Measurements from ENCODE around the gene TOMM22. TPM values are rescaled to one million over a fixed set of nuclear protein-coding genes. Genes with fewer than 3 reads are reported as not detected.

TOMM22 gene
- total RNA-seq, 1 experiment from 2014 or later = 124 TPM

DNA sequence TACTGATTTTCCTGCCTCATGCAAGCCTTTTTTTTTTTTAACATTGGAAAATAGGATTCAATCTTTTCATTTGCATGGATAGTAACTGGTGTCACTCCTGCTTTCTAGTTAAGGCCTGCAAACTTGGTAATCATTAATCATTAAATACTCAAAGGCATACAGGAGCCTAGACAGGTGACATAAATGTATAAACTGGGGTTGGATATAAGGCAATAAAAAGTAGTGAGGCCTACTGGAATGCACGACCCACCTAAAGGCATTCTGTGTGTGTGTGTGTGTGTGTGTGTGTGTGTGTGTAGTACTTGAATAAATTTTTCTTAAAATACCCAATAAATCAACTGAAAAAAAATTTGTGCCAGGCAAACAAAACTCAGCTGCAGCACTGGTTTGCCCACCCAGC lies 7.9 kb downstream of the TOMM22 start:
- DNase-seq (ENCODE audit: low read depth) = no peak

DNA sequence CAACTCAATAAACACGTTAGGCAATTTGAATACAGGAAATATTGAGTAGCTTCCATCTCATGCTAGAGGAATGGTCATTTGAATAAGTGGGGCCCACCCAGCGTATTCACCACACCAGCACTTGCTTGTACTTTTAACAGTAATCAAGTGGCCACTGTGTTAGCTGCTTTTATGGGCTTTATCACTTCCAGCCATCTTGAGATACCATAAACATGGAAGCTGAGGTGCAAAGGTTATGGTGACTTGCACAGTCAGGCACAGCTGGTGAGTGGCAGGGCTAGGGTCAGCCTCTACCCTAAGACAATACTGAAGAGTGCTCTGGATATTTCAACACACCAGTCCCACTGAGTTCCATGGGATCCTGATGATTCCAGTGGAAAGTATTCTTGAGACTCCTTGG lies 12.3 kb downstream of the TOMM22 start:
- DNase-seq (ENCODE audit: low read depth) = no peak
- in situ Hi-C loops (cut with HindIII; ENCODE audit: low pct_unique_long_range_greater_than_20kb, low sequenced_read_pairs) = no loop called here

More for the DNA sequence above, 7.9 kb downstream of the TOMM22 start:
- in situ Hi-C loops (cut with HindIII; ENCODE audit: low pct_unique_long_range_greater_than_20kb, low sequenced_read_pairs) = no loop called here

DNA sequence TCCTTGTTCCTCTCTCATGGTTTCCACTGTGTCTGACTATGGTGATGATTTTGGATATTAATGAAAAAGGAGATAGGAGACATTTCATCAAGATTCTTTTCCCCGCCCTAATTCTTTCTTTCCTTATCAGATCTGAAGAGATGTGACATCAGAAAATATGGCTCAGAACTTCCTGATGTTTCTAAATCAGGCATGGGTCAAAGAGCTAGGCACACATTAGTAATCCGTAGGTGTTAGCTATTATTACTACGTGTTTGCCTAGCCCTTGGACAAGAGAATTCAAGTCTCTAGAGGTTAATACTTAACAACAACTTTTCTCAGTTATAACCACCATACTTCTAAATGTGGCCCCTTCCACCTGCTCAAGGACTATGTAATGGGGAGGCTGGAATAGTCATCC lies 13.2 kb downstream of the TOMM22 start:
- in situ Hi-C loops (cut with HindIII; ENCODE audit: low pct_unique_long_range_greater_than_20kb, low sequenced_read_pairs) = no loop called here
- peak; percentile 45 for DNase-seq (ENCODE audit: low read depth)

DNA sequence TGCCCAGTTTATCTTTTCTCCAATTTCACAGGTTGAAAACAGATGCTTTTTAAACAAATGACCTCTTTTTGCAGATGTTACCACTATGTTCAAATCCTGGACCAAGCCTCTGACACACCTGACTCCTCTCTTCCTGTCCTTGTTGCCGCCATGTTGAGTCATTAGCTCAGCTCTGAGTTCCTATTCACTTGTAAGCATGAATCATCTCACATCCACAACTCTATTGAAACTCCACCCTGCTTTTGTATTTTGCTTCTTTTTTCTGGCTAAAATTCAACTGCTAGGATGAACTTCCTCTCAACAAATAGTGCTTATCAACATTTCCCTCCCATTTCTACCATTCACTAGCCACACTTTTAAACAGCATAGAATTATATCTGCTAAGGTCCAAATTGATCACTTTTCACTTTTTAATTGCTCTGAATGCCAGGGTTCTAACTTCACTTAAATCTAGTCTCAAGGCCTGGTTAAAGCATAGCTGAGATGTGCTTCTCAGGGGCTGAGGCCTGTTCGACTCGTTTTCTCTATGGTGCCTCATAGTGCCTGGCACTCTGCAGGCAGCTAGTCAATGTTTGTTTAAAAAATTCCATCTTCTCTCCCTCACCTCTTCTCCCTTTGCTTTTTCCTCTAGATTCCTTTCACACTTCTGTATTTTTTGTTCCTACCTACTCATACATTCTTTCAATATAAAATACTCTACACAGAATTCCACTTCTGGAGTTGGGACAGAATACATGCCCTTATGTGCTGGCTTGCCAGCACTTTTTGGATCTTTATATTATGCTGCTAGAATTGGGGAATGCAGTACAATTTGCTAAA lies 15.1 kb downstream of the TOMM22 start:
- DNase-seq (ENCODE audit: low read depth) = peak; percentile 70
- in situ Hi-C loops (cut with HindIII; ENCODE audit: low pct_unique_long_range_greater_than_20kb, low sequenced_read_pairs) = no loop called here

DNA sequence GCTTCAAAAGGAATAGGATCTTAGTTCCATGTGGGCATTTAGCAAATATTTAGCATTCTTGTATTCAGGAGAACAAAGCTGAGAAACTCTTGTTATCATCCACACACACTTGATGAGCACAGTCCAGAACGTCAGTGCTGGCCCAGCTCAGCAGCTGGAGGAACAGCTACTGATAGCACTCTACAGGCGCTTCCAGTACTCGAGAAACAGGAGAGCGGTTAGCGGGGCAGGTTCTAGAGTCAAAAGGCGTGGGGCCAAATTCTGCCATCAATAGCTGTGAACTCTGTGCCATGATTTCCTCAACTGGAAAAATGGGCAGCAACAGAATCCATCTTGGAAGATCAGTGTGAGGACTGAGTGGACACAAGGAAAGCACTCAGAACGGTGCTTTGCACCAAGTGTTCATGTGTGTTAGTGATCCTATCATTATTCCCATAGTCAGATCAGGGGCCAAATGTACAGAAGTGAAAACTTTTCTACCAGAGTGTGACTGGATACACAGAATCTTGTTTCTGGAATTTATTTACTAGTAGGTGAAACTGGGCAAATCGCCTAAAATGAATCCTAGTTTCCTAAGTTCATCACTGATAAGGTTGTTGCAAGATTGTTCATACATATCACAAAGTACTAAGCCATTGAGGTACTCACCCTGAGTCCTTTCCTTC lies 15.8 kb downstream of the TOMM22 start:
- peak; percentile 23 for DNase-seq (ENCODE audit: low read depth)
- in situ Hi-C loops (cut with HindIII; ENCODE audit: low pct_unique_long_range_greater_than_20kb, low sequenced_read_pairs) = no loop called here

DNA sequence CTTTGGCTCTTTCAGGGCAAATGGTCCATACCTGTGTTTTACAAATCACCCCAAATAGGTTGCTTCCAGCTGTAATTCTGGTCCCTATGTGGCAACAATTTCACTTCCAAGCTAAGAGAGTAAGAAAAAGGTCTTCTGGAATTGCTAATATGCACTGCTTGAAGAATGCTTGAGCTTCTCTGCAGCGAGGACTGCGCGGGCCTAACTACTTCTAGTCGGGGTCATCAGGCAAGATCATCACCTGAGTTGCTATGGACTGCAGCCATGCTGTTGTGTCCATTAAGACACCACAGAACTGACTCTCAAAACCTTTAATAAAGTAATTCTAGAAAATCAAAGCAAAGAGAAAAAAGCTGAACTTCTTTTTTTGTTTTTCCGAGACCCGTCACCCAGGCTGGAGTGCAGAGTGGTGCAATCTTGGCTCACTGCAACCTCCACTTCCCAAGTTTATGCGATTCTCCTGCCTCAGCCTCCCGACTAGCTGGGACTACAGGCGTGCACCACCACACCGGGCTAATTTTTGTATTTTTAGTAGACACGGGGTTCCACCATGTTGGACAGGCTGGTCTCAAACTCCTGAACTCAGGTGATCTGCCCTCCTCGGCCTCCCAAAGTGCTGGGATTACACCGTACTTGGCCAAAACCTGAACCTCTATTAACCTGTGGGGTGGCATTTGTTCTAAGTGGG lies 16.8 kb downstream of the TOMM22 start:
- in situ Hi-C loops (cut with HindIII; ENCODE audit: low pct_unique_long_range_greater_than_20kb, low sequenced_read_pairs) = no loop called here
- DNase-seq (ENCODE audit: low read depth) = peak; percentile 21

DNA sequence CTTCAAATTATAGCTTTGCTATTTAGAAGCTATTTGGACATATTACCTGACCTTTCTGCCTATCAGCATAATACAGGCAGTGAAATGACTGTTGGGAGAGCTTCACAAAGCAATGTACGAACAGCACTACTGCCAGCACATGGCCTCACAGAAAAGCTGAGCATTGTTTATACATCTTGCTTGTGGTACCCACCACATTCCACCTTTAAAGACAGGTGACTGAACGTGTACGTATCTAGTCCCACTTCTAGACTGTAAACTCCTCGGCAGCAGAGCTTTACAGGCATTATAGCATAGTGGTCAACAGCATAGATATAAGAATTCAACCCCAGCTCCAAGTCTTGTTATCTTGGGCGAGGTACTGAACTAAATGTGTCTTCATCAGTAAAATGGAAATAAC lies 17.4 kb downstream of the TOMM22 start:
- in situ Hi-C loops (cut with HindIII; ENCODE audit: low pct_unique_long_range_greater_than_20kb, low sequenced_read_pairs) = no loop called here
- DNase-seq (ENCODE audit: low read depth) = peak; percentile 36

DNA sequence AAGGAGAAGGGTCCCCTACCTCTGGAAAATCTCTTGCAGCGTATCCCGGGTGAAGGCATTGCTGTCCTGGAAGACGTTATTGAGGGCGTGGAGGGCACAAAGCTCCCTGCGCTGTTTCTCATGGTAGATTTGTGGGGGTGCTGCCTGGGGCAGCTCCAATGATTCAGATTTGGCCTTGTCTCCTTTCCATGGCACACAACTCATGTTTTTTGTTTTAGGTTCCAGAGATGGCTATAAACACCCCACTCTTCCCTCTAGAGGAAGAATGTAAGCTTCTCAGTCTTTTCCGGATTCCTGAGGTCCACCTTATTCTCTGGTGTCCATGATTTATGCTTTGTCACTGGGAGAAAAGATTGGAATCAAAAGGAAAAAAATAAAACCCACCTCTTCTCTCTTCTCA lies 18.0 kb downstream of the TOMM22 start:
- DNase-seq (ENCODE audit: low read depth) = peak; percentile 58
- in situ Hi-C loops (cut with HindIII; ENCODE audit: low pct_unique_long_range_greater_than_20kb, low sequenced_read_pairs) = no loop called here

DNA sequence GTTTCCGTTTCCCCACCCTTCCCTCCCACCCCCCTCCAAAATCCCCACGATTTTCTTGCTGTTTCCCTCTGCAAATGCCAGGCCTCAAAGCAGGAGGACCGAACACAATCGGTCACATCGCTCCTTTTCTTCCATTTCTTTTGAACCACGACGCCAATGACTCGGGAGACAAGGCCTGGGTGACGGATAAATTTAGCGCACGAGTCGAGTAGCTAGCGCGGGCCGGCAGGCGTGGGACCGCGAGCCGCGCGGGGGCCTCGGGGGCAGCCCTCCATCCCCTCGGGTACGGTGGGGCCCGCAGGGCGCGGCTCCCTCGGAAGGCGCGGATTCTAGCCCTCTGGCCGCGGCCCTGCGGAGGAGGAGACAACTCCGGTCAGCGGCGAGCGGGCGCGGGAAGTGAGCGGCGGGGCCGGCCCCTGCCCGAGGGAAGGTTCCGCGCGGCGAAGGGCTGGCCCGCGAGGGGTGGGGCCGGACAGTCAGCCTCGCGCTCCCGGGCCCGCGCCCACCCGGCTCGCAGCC lies 18.6 kb downstream of the TOMM22 start:
- in situ Hi-C loops (cut with HindIII; ENCODE audit: low pct_unique_long_range_greater_than_20kb, low sequenced_read_pairs) = no loop called here

DNA sequence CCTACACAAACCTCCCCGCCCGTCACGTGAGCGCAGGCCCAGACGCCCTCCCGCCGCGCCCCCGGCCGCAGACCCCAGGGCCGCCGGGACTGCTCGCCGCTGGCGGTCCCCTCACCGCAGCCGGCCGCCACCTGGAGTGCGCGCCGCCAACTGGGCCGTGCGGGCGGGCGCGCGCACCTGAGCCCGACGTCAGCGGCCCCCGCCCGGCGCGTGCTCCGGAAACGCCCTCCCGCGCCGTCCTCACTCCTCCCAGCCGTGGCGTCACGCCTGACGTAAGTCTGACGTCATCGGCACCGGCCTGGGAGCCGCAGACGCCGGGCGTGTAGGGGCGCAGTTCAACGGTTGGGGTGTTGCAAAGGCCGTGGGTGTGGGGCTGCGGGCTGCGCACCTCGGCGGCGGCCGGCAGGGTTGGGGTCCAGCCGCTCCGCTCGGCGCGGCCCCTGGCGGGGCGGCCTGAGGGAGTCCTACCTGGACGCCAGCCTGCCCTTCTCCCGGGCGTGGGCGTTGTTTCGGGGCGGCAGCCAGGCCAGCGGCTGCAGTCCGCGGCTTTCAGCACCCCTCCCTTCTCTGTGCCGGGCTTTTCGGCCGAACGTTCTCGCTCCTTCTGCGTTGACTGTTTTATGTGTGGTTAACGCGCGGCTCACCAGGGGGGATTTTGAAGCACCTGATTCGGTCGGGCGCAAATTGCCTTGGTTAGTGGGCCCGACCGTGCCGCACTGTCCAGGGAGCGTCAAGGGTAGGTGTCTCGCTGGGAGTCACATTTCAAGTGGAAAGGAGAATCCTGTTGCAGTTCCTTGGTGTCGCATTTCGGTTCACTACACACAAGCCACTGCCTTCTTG lies 19.3 kb downstream of the TOMM22 start, which contains the start of gene JOSD1:
TSS of gene JOSD1 (minus strand) at position 155 of the 840 bp plus-strand sequence. CDS start 956 bp downstream, outside the sequence.
- peak; percentile 94 for DNase-seq (ENCODE audit: low read depth)
- in situ Hi-C loops (cut with HindIII; ENCODE audit: low pct_unique_long_range_greater_than_20kb, low sequenced_read_pairs) = no loop called here

More for the DNA sequence above, 18.6 kb downstream of the TOMM22 start:
- no peak for DNase-seq (ENCODE audit: low read depth)

DNA sequence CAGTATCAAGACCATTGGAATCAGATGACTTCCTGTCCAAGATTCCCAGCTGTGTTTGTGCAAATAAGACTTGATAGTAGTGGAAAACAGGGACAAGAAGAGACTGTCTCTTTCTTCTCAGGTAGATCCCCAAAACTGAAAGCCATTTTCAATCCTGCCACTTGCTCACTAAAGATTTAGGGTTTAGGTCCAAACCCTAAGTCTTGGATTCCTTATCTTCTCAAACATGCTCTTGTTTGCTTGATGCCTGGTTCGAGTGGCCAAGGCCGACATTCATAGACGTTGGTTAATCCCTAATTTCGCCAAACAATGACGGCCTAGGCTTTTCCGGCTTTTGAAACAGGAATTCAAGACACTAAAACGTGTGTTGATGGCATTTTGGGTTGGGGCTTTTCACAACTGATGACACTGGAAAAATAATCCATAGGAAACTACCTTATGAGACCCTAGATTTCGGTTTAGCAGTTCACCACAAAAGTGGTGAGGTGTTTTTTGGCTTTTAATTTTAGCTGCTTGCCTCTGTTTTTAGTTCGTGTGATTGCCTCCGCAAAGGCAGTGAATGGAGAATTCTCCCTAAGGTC lies 23.0 kb downstream of the TOMM22 start:
- no peak for DNase-seq (ENCODE audit: low read depth)
- in situ Hi-C loops (cut with HindIII; ENCODE audit: low pct_unique_long_range_greater_than_20kb, low sequenced_read_pairs) = no loop called here

DNA sequence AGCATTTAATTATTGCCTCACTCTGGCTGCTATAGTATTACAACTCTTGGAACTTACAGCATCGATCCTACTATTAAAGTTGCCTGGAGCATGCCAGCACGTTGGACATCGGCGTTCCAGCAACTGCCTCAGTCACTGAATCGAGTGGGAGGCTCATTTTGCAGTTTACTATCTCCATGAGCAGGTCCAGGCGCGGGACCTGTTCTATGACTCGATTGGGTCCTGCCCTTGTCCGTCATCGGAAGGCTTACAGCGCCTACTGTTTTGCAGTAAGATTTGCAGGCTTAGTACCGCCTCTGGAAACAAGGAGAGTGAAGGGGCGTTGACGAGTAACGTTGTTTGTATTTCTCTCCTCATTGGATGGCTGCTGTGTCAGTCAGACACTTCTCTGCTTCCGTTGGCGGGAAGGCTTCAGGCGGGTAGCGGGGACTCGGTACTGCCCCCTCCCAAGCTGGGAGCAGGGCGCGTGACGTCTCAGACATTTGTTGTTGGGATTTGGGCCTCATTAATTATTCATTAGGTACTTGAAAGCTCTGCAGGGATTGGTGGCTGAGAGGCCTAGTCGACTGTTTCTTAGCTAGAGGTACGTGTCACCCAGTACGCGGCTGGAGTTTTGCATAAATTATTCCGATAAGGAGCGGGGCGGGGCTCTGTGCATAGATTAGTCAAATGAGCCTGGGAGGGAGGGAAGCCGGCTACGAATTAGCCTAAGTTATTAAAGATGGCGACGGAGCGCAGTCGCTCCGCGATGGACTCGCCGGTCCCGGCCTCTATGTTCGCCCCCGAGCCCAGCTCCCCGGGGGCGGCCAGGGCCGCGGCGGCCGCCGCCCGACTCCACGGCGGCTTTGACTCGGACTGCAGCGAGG lies 23.7 kb downstream of the TOMM22 start, which contains the start of gene GTPBP1:
TSS of gene GTPBP1 (plus strand) at position 710 of the 866 bp plus-strand sequence. CDS start at position 722, 12 bp downstream.
- DNase-seq (ENCODE audit: low read depth) = peak; percentile 100
- in situ Hi-C loops (cut with HindIII; ENCODE audit: low pct_unique_long_range_greater_than_20kb, low sequenced_read_pairs) = no loop called here

DNA sequence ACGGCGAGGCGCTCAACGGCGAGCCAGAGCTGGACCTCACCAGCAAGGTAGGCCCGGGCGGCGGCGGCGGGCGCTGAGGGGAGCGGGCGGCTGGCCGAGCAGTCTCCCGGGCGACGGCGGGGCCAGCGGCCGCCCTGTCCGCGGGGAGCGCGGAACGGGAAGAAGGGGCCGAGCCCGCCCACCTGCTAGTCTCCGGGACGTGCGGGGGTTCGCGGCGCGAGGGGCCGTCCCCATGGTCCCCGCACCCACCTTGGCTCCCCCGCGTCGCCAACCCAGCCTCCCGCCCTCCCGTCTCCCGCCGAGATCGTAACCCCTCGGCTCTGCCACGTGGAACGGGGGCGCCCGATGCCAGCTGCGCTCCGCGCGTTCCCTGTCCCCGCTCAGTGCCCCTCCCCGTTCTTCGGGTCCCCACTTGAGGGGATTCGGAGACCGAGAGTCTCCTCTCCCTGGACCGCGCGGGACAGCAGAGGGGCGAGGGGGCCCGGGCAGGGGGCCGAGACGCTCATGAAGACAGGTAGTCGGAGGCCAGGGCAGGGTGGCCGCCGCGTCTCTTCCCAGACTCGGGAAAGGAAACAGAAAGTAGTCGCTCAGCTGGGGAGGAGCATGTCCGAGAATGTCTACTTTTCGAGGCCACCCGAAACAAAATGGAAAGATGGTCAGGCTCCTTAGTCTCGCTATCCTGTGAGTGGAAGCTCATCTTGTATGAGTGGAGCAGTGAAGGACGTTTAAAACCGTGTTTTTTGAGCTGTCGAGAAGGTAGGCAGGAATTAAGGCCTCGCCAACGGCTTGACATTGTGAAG lies 24.5 kb downstream of the TOMM22 start:
- in situ Hi-C loops (cut with HindIII; ENCODE audit: low pct_unique_long_range_greater_than_20kb, low sequenced_read_pairs) = no loop called here
- peak; percentile 37 for DNase-seq (ENCODE audit: low read depth)

DNA sequence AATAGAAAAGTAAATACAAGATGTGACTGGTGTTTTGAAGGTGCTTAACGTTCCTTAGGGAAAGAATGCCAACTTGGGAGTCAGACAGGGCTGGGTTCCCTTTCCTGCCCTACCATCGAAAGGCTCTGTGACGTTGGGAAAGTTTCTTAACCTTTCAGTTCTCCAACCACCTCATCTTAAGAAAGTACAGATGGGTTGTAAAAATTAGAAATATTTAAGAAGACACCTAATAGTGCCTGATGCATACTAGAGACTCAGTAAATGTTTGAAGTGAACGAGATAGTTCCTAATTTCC lies 25.1 kb downstream of the TOMM22 start:
- in situ Hi-C loops (cut with HindIII; ENCODE audit: low pct_unique_long_range_greater_than_20kb, low sequenced_read_pairs) = no loop called here
- DNase-seq (ENCODE audit: low read depth) = no peak

DNA sequence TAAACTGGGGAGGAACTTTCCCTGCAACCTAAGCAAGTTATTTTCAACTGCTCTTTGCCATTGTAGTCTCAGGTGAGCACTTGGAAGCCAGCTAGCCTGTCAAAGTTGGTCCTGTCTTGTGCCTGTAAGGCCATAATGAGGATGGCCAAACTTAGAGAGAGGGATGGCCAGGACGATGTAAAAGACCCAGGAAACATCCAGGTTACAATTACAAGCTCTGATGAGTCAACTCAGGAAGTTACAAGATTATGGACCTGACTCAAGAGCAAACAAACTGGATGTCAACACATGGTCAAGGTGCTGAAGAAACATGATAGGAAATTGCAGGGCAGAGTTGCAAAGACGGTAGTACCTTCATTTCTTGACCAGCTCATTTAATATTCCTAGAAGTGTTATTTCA lies 25.6 kb downstream of the TOMM22 start:
- DNase-seq (ENCODE audit: low read depth) = peak; percentile 31
- in situ Hi-C loops (cut with HindIII; ENCODE audit: low pct_unique_long_range_greater_than_20kb, low sequenced_read_pairs) = no loop called here

DNA sequence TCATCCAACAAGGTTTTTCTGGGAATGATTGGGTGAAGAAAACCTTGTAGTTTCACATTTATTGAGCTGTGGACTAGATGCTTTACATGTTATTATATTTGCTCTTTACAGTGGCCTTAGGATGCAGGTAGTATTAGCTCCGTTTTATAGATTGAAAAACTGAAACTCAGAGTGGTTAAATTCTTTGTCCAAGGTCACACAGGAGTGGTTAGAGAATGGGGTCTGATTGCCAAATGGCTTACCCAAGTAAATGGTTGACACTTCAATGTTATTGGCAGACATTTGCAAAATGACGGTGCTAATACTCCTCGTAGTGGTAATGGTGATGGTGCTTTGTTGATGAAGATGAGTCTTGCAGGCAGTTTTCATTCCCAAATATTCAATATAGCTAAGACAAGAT lies 26.2 kb downstream of the TOMM22 start:
- no peak for DNase-seq (ENCODE audit: low read depth)
- in situ Hi-C loops (cut with HindIII; ENCODE audit: low pct_unique_long_range_greater_than_20kb, low sequenced_read_pairs) = no loop called here
